IMR-90 (cell line): Measurements from ENCODE around the gene NBPF11. TPM values are rescaled to one million over a fixed set of nuclear protein-coding genes. Genes with fewer than 3 reads are reported as not detected.
"Not testable (repeated sequence)": the region's sequence is repeated elsewhere in the genome, so short reads cannot be mapped to it uniquely, and the experiment has no call there.

Source experiments
- ATAC-seq: fragments of 200-7000 bp; cut with Tn5 transposase; 2 replicates; pipeline ENCODE4 v1.9.1; 2020; ENCODE audit warnings: low read depth, mild to moderate bottlenecking, moderate library complexity
- BruUV-seq: library from RNA; stranded (reverse); fragments of 400-500 nt; replicated peaks from 2 replicates; lab custom pipeline; 2021; lab: Mats Ljungman, UMichigan
- CTCF ChIA-PET: fragments of 300-600 bp; formaldehyde crosslinking; extraction: SDS; loops from one replicate; lab custom pipeline; 2021; ENCODE audit warnings: antibody characterized with exemption; lab: Yijun Ruan, JAX
- POLR2A ChIA-PET: fragments of 300-600 bp; sonication (Branson Sonifier 250); formaldehyde crosslinking; loops from one replicate; lab custom pipeline; 2022; ENCODE audit warnings: antibody characterized with exemption; ENCODE audit not compliant: unreplicated experiment; lab: Charles Lee
- DNase-seq: peaks from one replicate; pipeline ENCODE4 v3.0.0; 2013
- H2AFZ ChIP-seq: replicated peaks from 2 replicates; pipeline ENCODE3; 2013; ENCODE audit warnings: low read length, mild to moderate bottlenecking; ENCODE audit not compliant: poor library complexity
- H2AK5ac ChIP-seq: 2 replicates; pipeline ENCODE4 v1.6.1; 2013; ENCODE audit warnings: low read depth, low read length, inconsistent platforms
- H2AK9ac ChIP-seq: replicated peaks from 2 replicates; pipeline ENCODE3; 2013; ENCODE audit warnings: mild to moderate bottlenecking, low read depth, low read length, moderate library complexity; ENCODE audit not compliant: poor library complexity
- H2BK120ac ChIP-seq: 2 replicates; pipeline ENCODE4 v1.6.1; 2013; ENCODE audit warnings: low read depth, low read length, inconsistent platforms
- H2BK15ac ChIP-seq: 3 replicates; pipeline ENCODE4 v1.6.1; 2013; ENCODE audit warnings: low read depth, low read length, inconsistent platforms
- H2BK20ac ChIP-seq: 2 replicates; pipeline ENCODE4 v1.6.1; 2013; ENCODE audit warnings: low read depth, mild to moderate bottlenecking, inconsistent platforms, low read length, moderate library complexity
- H2BK5ac ChIP-seq: 2 replicates; pipeline ENCODE4 v1.6.1; 2013; ENCODE audit warnings: mild to moderate bottlenecking, low read depth, low read length, inconsistent platforms; ENCODE audit not compliant: poor library complexity, severe bottlenecking
- H3K14ac ChIP-seq: replicated peaks from 2 replicates; pipeline ENCODE4 v1.6.1; 2013; ENCODE audit warnings: low read depth, low read length, inconsistent platforms
- H3K18ac ChIP-seq: 2 replicates; pipeline ENCODE4 v1.6.1; 2013; ENCODE audit warnings: low read depth, low read length, control low read depth
- H3K23ac ChIP-seq: 2 replicates; pipeline ENCODE4 v1.6.1; 2013; ENCODE audit warnings: low read depth, low read length, inconsistent platforms
- H3K27ac ChIP-seq: 2 replicates; pipeline ENCODE4 v1.5.1; 2013; ENCODE audit warnings: mild to moderate bottlenecking, control low read depth, low read length; ENCODE audit not compliant: insufficient read depth
- H3K27me3 ChIP-seq: 2 replicates; pipeline ENCODE4 v1.6.1; 2013; ENCODE audit warnings: low read length; ENCODE audit not compliant: control insufficient read depth, insufficient read depth
- H3K36me3 ChIP-seq: 2 replicates; pipeline ENCODE4 v1.6.1; 2013; ENCODE audit warnings: low read length, mixed read lengths; ENCODE audit not compliant: control insufficient read depth, insufficient read depth
- H3K4ac ChIP-seq: 2 replicates; pipeline ENCODE4 v1.6.1; 2013; ENCODE audit warnings: low read depth, low read length, inconsistent platforms
- H3K4me1 ChIP-seq: 2 replicates; pipeline ENCODE4 v1.6.1; 2013; ENCODE audit warnings: low read length, mixed read lengths; ENCODE audit not compliant: control insufficient read depth, insufficient read depth
- H3K4me2 ChIP-seq: 2 replicates; pipeline ENCODE4 v1.6.1; 2013; ENCODE audit warnings: low read depth, mild to moderate bottlenecking, control low read depth, low read length, moderate library complexity
- H3K4me3 ChIP-seq: 2 replicates; pipeline ENCODE4 v1.5.1; 2013; ENCODE audit warnings: low read depth, mild to moderate bottlenecking, control low read depth, low read length, moderate library complexity; ENCODE audit not compliant: insufficient read depth
- H3K56ac ChIP-seq: 2 replicates; pipeline ENCODE4 v1.6.1; 2013; ENCODE audit warnings: low read length, inconsistent platforms; ENCODE audit not compliant: insufficient read depth; ENCODE audit errors: extremely low read depth
- H3K79me1 ChIP-seq, 2 experiments: 2 replicates each; pipeline ENCODE4 v1.6.1; 2013; ENCODE audit warnings: low read length in 2 of 2, inconsistent platforms in 1 of 2, low read depth in 1 of 2
- H3K9ac ChIP-seq: 2 replicates; pipeline ENCODE4 v1.6.1; 2013; ENCODE audit warnings: low read depth, low read length, control low read depth
- H3K9me1 ChIP-seq: 2 replicates; pipeline ENCODE4 v1.6.1; 2013; ENCODE audit warnings: low read length, inconsistent platforms; ENCODE audit not compliant: insufficient read depth
- H3K9me3 ChIP-seq: 2 replicates; pipeline ENCODE4 v1.6.1; 2013; ENCODE audit warnings: low read length; ENCODE audit not compliant: control insufficient read depth, insufficient read depth
- H4K20me1 ChIP-seq: 2 replicates; pipeline ENCODE4 v1.6.1; 2013; ENCODE audit warnings: low read length, inconsistent platforms; ENCODE audit not compliant: insufficient read depth
- H4K5ac ChIP-seq: 2 replicates; pipeline ENCODE4 v1.6.1; 2013; ENCODE audit warnings: mild to moderate bottlenecking, low read depth, low read length, control low read depth
- H4K8ac ChIP-seq, 2 experiments: 2 replicates each; pipeline ENCODE4 v1.6.1; 2013; ENCODE audit warnings: low read depth in 2 of 2, low read length in 2 of 2, control low read depth in 1 of 2, inconsistent platforms in 1 of 2
- H4K91ac ChIP-seq: 2 replicates; pipeline ENCODE4 v1.6.1; 2013; ENCODE audit warnings: low read depth, low read length, inconsistent platforms; ENCODE audit not compliant: insufficient read depth
- WGBS, 2 experiments: methylation state at CpG; one replicate each; pipeline versions ENCODE4 v1.1.5 to v1.1.7; 2013; ENCODE audit warnings: missing lambda C conversion rate in 2 of 2; ENCODE audit not compliant: insufficient read length in 1 of 2; ENCODE audit errors: extremely low coverage in 2 of 2; 5-methylcytosine and 5-hydroxymethylcytosine counted together
- dilution Hi-C: fragments of 300-500 bp; cut with HindIII; formaldehyde crosslinking; loops from one replicate; pipeline ENCODE4 v1.14.3; 2018; ENCODE audit warnings: low sequenced_read_pairs; ENCODE audit not compliant: unreplicated experiment
- in situ Hi-C: fragments of 300-500 bp; cut with MboI; formaldehyde crosslinking; loops from 3 replicates; pipeline ENCODE4 v1.14.3; 2019; ENCODE audit warnings: low sequenced_read_pairs, inconsistent platforms, mixed read lengths
- intact Hi-C: fragments of 100-400 bp; cut with micrococcal nuclease; formaldehyde crosslinking; loops from 2 replicates; pipeline ENCODE4 v1.10.0; 2022
- polyA plus RNA-seq, 3 experiments: library from polyadenylated mRNA; depleted of rRNA; stranded (reverse); fragments of >200 nt; gene quantifications; 2 replicates each; pipeline ENCODE4 v1.2.3, GENCODE V29; 2012; ENCODE audit warnings: low replicate concordance in 1 of 3
- total RNA-seq: library from RNA; depleted of rRNA; stranded (reverse); fragments of >200 nt; gene quantifications from 2 replicates; pipeline ENCODE4 v1.2.3, GENCODE V29; 2012

The NBPF11 gene
- total and polyA plus RNA-seq, 2 of the 4 experiments (the other 2 are of a cell fraction), result 2.7 to 6.5 TPM

DNA sequence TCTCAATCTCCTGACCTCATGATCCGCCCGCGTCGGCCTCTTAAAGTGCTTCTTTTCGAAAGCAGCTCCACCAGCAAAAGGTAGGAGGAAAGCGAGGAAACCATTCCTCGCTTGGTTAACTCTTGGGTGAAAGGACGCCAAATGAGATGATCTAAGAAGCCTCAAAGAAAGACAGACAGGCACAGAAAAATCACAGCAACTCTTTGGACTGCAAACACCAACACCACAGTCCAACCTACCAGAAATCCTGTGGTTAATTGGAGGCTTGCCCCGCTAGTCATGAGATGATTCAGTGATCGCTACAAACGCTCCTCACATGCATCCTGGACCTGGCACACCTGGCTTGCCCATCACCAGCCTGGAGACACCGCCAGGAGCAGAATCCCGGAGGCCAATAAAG is 1.1 kb downstream of the NBPF11 start:
- H3K56ac ChIP-seq, H2AFZ ChIP-seq, H4K91ac ChIP-seq, CTCF ChIA-PET, H4K5ac ChIP-seq, intact Hi-C loops, H3K9me3 ChIP-seq, H2BK20ac ChIP-seq, H3K14ac ChIP-seq, H4K20me1 ChIP-seq, dilution Hi-C loops, H3K27me3 ChIP-seq, H2AK5ac ChIP-seq, POLR2A ChIA-PET, H2BK5ac ChIP-seq, H4K8ac ChIP-seq, H2BK15ac ChIP-seq, H2AK9ac ChIP-seq, H3K27ac ChIP-seq, H3K4me1 ChIP-seq, H3K9me1 ChIP-seq, H3K23ac ChIP-seq, H3K4ac ChIP-seq, H3K18ac ChIP-seq, H3K79me1 ChIP-seq, H2BK120ac ChIP-seq, in situ Hi-C loops, H3K36me3 ChIP-seq, BruUV-seq: not testable (repeated sequence)
- peak overlapping the region; percentile 88 for H3K4me3 ChIP-seq
- H3K4me2 ChIP-seq, result peak overlapping the region; percentile 65
- ATAC-seq (peak; percentile 13), DNase-seq (peak; percentile 44)
- 35% methylated on average over 5 of the region's 13 CpGs; no CpG with 5 or more reads in 1 of the 2 experiments for WGBS, 2 experiments
- peak overlapping the region; percentile 64 for H3K9ac ChIP-seq

GRCh38 chr1:148150014-148150413 is 2.1 kb downstream of the NBPF11 start:
- H2AFZ ChIP-seq, H3K27me3 ChIP-seq, dilution Hi-C loops, H2BK20ac ChIP-seq, ATAC-seq, H3K4me2 ChIP-seq, POLR2A ChIA-PET, H4K91ac ChIP-seq, BruUV-seq, H2BK5ac ChIP-seq, H3K36me3 ChIP-seq, H3K4ac ChIP-seq, H3K14ac ChIP-seq, H3K56ac ChIP-seq, H3K18ac ChIP-seq, H3K27ac ChIP-seq, H2BK120ac ChIP-seq, H2AK9ac ChIP-seq, H3K4me1 ChIP-seq, H2AK5ac ChIP-seq, H3K23ac ChIP-seq, H3K79me1 ChIP-seq, H4K8ac ChIP-seq, H3K9me3 ChIP-seq, CTCF ChIA-PET, H4K5ac ChIP-seq, intact Hi-C loops, H3K4me3 ChIP-seq, H3K9me1 ChIP-seq, H4K20me1 ChIP-seq, H3K9ac ChIP-seq, in situ Hi-C loops, DNase-seq, H2BK15ac ChIP-seq: not testable (repeated sequence)
- WGBS, 2 experiments, result no CpG with 5 or more reads among the region's 6 CpGs
